ENCODE measurements around the gene PABPC3.

Gene PABPC3

GRCh38 chr13:25064396-25064795, 31.5 kb upstream of the PABPC3 start:
- TF ChIP-seq, protein P1, sequence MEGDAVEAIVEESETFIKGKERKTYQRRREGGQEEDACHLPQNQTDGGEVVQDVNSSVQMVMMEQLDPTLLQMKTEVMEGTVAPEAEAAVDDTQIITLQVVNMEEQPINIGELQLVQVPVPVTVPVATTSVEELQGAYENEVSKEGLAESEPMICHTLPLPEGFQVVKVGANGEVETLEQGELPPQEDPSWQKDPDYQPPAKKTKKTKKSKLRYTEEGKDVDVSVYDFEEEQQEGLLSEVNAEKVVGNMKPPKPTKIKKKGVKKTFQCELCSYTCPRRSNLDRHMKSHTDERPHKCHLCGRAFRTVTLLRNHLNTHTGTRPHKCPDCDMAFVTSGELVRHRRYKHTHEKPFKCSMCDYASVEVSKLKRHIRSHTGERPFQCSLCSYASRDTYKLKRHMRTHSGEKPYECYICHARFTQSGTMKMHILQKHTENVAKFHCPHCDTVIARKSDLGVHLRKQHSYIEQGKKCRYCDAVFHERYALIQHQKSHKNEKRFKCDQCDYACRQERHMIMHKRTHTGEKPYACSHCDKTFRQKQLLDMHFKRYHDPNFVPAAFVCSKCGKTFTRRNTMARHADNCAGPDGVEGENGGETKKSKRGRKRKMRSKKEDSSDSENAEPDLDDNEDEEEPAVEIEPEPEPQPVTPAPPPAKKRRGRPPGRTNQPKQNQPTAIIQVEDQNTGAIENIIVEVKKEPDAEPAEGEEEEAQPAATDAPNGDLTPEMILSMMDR (conservative IDR thresholded peaks at IDR 0.05) = no peak
- H3K27ac ChIP-seq = no peak overlapping the region

GRCh38 chr13:25065974-25066770, 29.8 kb upstream of the PABPC3 start:
- TF ChIP-seq, protein P1 (conservative IDR thresholded peaks at IDR 0.05) = no peak
- H3K27ac ChIP-seq = no peak overlapping the region

DNA sequence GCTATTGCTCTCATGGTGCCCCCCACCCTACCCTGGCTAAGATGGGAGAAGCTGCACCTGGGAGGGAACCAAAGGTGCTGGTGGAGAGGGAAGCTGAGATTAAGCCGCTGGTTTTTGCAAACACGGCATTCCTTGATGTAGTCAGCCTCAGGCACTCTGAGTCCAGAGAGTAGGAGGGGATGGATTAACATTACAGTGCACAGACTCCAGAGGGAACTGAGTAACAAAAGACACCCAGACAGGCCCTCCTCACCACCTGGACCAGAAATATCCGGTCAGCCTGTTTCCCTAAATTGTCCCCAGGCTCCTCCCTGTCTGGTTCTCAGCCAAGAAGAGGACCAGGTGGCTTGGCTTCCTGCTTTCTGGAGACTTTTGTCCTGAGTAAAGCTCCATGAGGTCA, 28.9 kb upstream of the PABPC3 start:
- TF ChIP-seq, protein P1 (conservative IDR thresholded peaks at IDR 0.05) = no peak
- no peak overlapping the region for H3K27ac ChIP-seq

- H3K27ac ChIP-seq = no peak overlapping the region
- TF ChIP-seq, protein P1 (conservative IDR thresholded peaks at IDR 0.05) = no peak
Measured at GRCh38 chr13:25068810-25069209, 27.1 kb upstream of the PABPC3 start.

DNA sequence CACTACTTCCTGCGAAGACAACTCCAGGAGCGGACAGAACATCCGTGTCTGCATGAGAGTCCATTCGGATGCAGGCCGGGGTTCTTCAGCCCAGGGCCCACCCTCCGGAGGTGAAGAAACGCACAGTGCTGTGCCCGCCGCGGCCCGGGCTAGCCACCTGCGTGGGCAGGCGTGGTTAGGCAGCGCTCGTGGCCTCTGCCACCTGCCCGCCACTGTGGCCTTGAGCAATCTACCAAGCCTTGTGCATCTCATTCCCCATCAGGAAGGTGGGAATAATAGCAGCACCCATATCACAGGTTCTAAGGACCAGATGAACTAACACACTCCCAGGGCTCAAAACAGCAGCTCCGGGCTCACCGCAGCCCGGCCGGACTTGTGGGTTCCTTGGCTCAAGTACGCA, 26.7 kb upstream of the PABPC3 start:
- H3K27ac ChIP-seq = no peak overlapping the region
- TF ChIP-seq, protein P1 (conservative IDR thresholded peaks at IDR 0.05) = no peak

DNA sequence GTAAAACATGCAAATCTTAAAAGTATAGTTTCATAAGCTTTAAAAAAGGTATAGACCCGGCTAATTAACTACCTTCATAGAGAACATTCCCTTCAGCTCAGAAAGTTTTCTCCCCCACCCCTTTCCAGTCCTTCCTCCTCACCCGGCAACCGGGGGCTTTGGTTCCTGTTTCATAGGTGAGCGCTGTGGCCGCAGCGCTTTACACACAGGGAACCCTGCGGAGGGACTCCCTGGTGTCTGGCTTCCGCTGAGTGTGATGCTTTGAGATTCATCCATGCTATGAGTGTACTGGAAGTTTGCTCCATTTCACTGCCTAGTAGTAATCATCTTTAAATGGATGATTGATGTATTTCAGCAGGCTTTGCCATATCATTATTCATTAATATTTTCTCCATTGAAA, 26.0 kb upstream of the PABPC3 start:
- TF ChIP-seq, protein P1 (conservative IDR thresholded peaks at IDR 0.05) = no peak
- H3K27ac ChIP-seq = no peak overlapping the region

DNA sequence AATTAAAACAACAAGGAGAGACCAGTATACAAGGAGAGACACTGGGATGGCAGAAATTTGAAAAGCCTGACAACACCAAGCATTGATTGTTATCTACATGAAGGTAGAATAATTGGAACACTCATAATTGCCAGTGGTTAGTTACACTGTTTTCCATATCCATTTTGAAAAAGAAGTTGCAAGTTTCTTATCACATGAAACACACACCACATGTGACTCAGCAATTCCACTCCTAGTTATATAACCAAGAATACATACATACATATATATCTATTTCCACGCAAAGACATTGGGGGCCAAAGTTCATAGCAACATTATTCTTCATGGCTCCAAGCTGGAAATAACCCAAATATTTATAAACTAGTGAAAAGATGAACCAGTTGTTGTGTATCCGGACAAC, 15.2 kb upstream of the PABPC3 start:
- TF ChIP-seq, protein P1 (conservative IDR thresholded peaks at IDR 0.05) = no peak

More for the DNA sequence above, 15.2 kb upstream of the PABPC3 start:
- H3K27ac ChIP-seq = no peak overlapping the region
